ENCODE data around the gene AOPEP.
"Not testable (repeated sequence)": the region's sequence is repeated elsewhere in the genome, so short reads cannot be mapped to it uniquely, and the experiment has no call there.

DNA sequence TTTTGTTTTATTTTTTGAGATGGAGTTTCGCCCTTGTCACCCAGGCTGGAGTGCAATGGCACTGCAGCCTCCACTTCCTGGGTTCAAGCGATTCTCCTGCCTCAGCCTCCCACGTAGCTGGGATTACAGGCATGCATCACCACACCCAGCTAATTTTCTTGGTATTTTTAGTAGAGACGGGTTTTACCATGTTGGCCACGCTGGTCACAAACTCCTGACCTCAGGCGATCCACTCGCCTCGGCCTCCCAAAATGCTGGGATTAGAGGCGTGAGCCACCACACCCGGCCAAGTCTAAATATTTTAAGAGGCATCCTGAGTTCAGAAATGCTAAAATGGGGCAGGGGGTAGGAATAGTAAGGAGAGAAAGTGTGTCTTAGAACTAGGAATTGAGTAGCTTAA lies 122.3 kb downstream of the AOPEP start:
- TF ChIP-seq, protein P1, sequence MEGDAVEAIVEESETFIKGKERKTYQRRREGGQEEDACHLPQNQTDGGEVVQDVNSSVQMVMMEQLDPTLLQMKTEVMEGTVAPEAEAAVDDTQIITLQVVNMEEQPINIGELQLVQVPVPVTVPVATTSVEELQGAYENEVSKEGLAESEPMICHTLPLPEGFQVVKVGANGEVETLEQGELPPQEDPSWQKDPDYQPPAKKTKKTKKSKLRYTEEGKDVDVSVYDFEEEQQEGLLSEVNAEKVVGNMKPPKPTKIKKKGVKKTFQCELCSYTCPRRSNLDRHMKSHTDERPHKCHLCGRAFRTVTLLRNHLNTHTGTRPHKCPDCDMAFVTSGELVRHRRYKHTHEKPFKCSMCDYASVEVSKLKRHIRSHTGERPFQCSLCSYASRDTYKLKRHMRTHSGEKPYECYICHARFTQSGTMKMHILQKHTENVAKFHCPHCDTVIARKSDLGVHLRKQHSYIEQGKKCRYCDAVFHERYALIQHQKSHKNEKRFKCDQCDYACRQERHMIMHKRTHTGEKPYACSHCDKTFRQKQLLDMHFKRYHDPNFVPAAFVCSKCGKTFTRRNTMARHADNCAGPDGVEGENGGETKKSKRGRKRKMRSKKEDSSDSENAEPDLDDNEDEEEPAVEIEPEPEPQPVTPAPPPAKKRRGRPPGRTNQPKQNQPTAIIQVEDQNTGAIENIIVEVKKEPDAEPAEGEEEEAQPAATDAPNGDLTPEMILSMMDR (IDR thresholded peaks at IDR 0.05): not testable (repeated sequence)
- not testable (repeated sequence) for TF ChIP-seq POLR2AphosphoS5 (IDR thresholded peaks at IDR 0.05); POLR2A (IDR thresholded peaks at IDR 0.05; ENCODE audit: low read depth)

All from esophagus muscularis mucosa (tissue), 3 donors.